H1 (cell line): ENCODE results near the gene CCDC157. TPM values are rescaled to one million over a fixed set of nuclear protein-coding genes. Genes with fewer than 3 reads are reported as not detected.
A peak's percentile ranks its signal among the peaks of the same experiment; 100 is the strongest.

Experiments
- BCL11A ChIP-seq, 2 experiments: IDR thresholded peaks; one replicate each; pipeline ENCODE4 v1.6.1; 2011; ENCODE audit warnings: low read depth in 2 of 2, low read length in 2 of 2, mild to moderate bottlenecking in 2 of 2
- BRCA1 ChIP-seq: IDR thresholded peaks from 2 replicates; pipeline ENCODE4 v1.6.1; 2012; ENCODE audit warnings: low read depth, low read length, improper control_type of control experiment
- CBX5 ChIP-seq: fragments of 300-800, 300-1000 bp; sonication (generic); IDR thresholded peaks from 2 replicates; pipeline ENCODE4 v1.7.1; 2016; ENCODE audit warnings: antibody characterized with exemption, low read length, low read depth
- CBX8 ChIP-seq: fragments of 300-800, 300-1000 bp; sonication (generic); IDR thresholded peaks from 2 replicates; pipeline ENCODE4 v1.7.1; 2016; ENCODE audit warnings: low read depth, low read length, borderline replicate concordance
- CEBPB ChIP-seq: IDR thresholded peaks from 2 replicates; pipeline ENCODE4 v1.6.1; 2012; ENCODE audit warnings: low read depth, low read length
- EZH2 ChIP-seq: fragments of 200-600 bp; sonication (generic); IDR thresholded peaks from 2 replicates; pipeline ENCODE4 v1.7.1; 2012; ENCODE audit warnings: low read depth, mild to moderate bottlenecking, moderate library complexity, low read length, inconsistent platforms; ENCODE audit not compliant: severe bottlenecking
- FOSL1 ChIP-seq: IDR thresholded peaks from 2 replicates; pipeline ENCODE4 v1.6.1; 2011; ENCODE audit warnings: mild to moderate bottlenecking, low read depth, low read length, moderate library complexity; ENCODE audit not compliant: insufficient read depth
- HDAC6 ChIP-seq: IDR thresholded peaks from one replicate; pipeline ENCODE4 v1.7.1; 2012; ENCODE audit warnings: low read depth, mild to moderate bottlenecking, inconsistent platforms, low read length, moderate library complexity
- JUN ChIP-seq: IDR thresholded peaks from 2 replicates; pipeline ENCODE4 v1.6.1; 2011; ENCODE audit warnings: low read depth, mild to moderate bottlenecking, improper control_type of control experiment, low read length
- JUND ChIP-seq: IDR thresholded peaks from 2 replicates; pipeline ENCODE4 v1.6.1; 2011; ENCODE audit warnings: mild to moderate bottlenecking, improper control_type of control experiment, low read length
- PHF8 ChIP-seq: fragments of 200-600 bp; sonication (generic); conservative IDR thresholded peaks from 2 replicates; pipeline ENCODE4 v1.7.1; 2012; ENCODE audit warnings: low read depth, mild to moderate bottlenecking, inconsistent platforms, low read length, moderate library complexity
- RFX5 ChIP-seq: IDR thresholded peaks from 2 replicates; pipeline ENCODE4 v1.6.1; 2011; ENCODE audit warnings: low read depth, low read length, improper control_type of control experiment, borderline replicate concordance
- RXRA ChIP-seq: IDR thresholded peaks from 2 replicates; pipeline ENCODE4 v1.6.1; 2011; ENCODE audit warnings: low read depth, mild to moderate bottlenecking, low read length, moderate library complexity; ENCODE audit not compliant: insufficient read depth
- SAP30 ChIP-seq: fragments of 300-600 bp; sonication (generic); IDR thresholded peaks from 2 replicates; pipeline ENCODE4 v1.7.1; 2012; ENCODE audit warnings: low read length, moderate library complexity, mild to moderate bottlenecking, inconsistent platforms; ENCODE audit not compliant: insufficient read depth, insufficient replicate concordance
- SP2 ChIP-seq: IDR thresholded peaks from 2 replicates; pipeline ENCODE4 v1.6.1; 2012; ENCODE audit warnings: mild to moderate bottlenecking, low read length, inconsistent platforms
- SP4 ChIP-seq: IDR thresholded peaks from 2 replicates; pipeline ENCODE4 v1.6.1; 2012; ENCODE audit warnings: low read length, inconsistent platforms
- SRF ChIP-seq: IDR thresholded peaks from 2 replicates; pipeline ENCODE4 v1.6.1; 2011; ENCODE audit warnings: mild to moderate bottlenecking, low read depth, low read length, moderate library complexity
- SUZ12 ChIP-seq: fragments of 200-600 bp; sonication (generic); IDR thresholded peaks from 2 replicates; pipeline ENCODE4 v1.6.1; 2012; ENCODE audit warnings: mild to moderate bottlenecking, inconsistent platforms, low read length, moderate library complexity, mixed read lengths
- TAF7 ChIP-seq: optimal IDR thresholded peaks from 2 replicates; pipeline ENCODE3; 2011; ENCODE audit warnings: low read depth, mild to moderate bottlenecking, inconsistent platforms, low read length, moderate library complexity, borderline replicate concordance
- TCF12 ChIP-seq: IDR thresholded peaks from 2 replicates; pipeline ENCODE4 v1.6.1; 2011; ENCODE audit warnings: low read depth, mild to moderate bottlenecking, low read length
- ZNF274 ChIP-seq: IDR thresholded peaks from 2 replicates; pipeline ENCODE4 v1.7.0; 2012; ENCODE audit warnings: low read length, borderline replicate concordance; ENCODE audit errors: extremely low read depth
- polyA plus RNA-seq, 7 experiments: library from polyadenylated mRNA; depleted of rRNA in 3 of 7; stranded (reverse) in 5 of 7; unstranded in 2 of 7; fragments of >200 nt in 5 of 7; fragments of 200-250 nt in 2 of 7; gene quantifications; 1 replicate in 5 of 7; 2 replicates in 1 of 7; 4 replicates in 1 of 7; pipeline versions ENCODE4 v1.2.1 to v1.2.3, GENCODE V29; 2011 to 2013; ENCODE audit warnings: missing spikeins in 2 of 7, mixed read lengths in 2 of 7
- total RNA-seq: library from RNA; stranded (reverse); fragmentation: NEBNext Ultra II Directional; extraction: Animal tissue kit (Norgen Biotek cat#: 25700); gene quantifications from 2 replicates; pipeline ENCODE4 v1.2.1, GENCODE V29; 2021
- TF ChIP-seq, protein P1 (sequence below): IDR thresholded peaks from 2 replicates; pipeline ENCODE4 v1.6.1; 2012; ENCODE audit warnings: low read length, inconsistent platforms
- TF ChIP-seq, protein P2 (sequence below): IDR thresholded peaks from 2 replicates; pipeline ENCODE4 v1.6.1; 2011; ENCODE audit warnings: low read depth, mild to moderate bottlenecking, low read length; ENCODE audit not compliant: insufficient read depth

CCDC157 gene
- total and polyA plus RNA-seq, 2 of the 8 experiments (the other 6 are each of a cell fraction or from before 2014, with no cell fraction given) = 4.1 to 8.4 TPM

DNA sequence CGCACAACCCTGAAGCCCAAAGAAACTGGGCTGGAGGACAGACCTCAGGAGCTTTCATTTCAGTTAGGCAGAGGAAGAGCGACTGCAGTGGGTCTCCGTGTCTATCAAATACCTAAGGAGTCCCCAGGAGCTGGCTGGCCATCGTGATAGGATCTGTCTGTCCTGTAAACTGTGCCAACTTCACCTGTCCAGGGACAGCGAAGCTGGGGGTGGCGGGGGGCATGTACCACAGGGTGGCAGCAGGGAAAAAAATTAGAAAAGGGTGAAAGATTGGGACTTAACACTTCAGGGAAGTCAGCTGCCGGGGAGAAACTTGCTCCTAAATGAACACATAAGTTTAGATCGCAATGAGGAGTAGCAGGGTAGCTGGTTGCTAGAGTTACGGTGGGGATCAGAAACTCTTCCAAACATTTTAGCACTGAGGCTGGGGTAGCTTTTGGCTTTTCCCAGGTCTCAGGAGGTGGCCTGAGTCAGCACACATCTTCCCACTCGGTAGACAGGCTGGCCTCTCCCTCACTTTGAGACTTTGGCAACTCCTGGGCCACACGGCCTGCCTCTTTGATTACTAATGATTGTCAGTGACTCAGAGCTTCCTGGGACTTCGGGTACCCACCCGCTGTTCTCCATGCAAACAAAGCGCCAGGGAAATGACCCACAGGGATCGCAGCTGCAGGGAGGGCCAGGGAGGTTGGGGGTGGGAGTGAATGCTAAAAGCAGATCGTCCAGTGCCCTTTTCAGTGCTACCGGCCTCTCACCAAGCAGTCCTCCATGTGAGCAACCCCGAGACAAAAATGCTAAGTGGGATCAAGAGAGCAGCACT is 65.9 kb downstream of the CCDC157 start (continued):
- TF ChIP-seq FOSL1 (no peak), JUND (peak; percentile 71), SP2 (no peak), BRCA1 (no peak), SAP30 (peak; percentile 66), CBX5 (no peak), TCF12 (no peak), SUZ12 (no peak), CBX8 (no peak), RXRA (no peak), RFX5 (no peak), ZNF274 (no peak), EZH2 (no peak), PHF8 (no peak), CEBPB (no peak), SP4 (no peak), HDAC6 (no peak), BCL11A (IDR thresholded peaks at IDR 0.05; ENCODE audit: low read depth in 2 of 2, low read length in 2 of 2) (no peak), JUN (no peak), TAF7 (no peak), SRF (no peak)
- TF ChIP-seq, protein P1, sequence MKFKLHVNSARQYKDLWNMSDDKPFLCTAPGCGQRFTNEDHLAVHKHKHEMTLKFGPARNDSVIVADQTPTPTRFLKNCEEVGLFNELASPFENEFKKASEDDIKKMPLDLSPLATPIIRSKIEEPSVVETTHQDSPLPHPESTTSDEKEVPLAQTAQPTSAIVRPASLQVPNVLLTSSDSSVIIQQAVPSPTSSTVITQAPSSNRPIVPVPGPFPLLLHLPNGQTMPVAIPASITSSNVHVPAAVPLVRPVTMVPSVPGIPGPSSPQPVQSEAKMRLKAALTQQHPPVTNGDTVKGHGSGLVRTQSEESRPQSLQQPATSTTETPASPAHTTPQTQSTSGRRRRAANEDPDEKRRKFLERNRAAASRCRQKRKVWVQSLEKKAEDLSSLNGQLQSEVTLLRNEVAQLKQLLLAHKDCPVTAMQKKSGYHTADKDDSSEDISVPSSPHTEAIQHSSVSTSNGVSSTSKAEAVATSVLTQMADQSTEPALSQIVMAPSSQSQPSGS = no peak
- TF ChIP-seq, protein P2, sequence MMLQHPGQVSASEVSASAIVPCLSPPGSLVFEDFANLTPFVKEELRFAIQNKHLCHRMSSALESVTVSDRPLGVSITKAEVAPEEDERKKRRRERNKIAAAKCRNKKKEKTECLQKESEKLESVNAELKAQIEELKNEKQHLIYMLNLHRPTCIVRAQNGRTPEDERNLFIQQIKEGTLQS = no peak
